H7 (cell line): Measurements from ENCODE around the gene KLK6. TPM values are rescaled to one million over a fixed set of nuclear protein-coding genes. Genes with fewer than 3 reads are reported as not detected.

ENCODE experiments used
- DNase-seq: peaks from one replicate; pipeline ENCODE4 v3.0.0; 2012
- H3K27me3 ChIP-seq: 2 replicates; pipeline ENCODE4 v1.6.0; 2011; ENCODE audit warnings: mild to moderate bottlenecking, low read length; ENCODE audit not compliant: control insufficient read depth, insufficient read depth
- H3K36me3 ChIP-seq: replicated peaks from 2 replicates; pipeline ENCODE4 v1.5.1; 2011; ENCODE audit warnings: low read length; ENCODE audit not compliant: control insufficient read depth, insufficient read depth
- H3K4me3 ChIP-seq: 2 replicates; pipeline ENCODE4 v1.5.1; 2011; ENCODE audit warnings: low read depth, mild to moderate bottlenecking, control low read depth, low read length, moderate library complexity; ENCODE audit not compliant: insufficient read depth
- total RNA-seq: library from RNA; depleted of rRNA; stranded (reverse); fragments of >200 nt; shearing (Covaris generic); gene quantifications from 2 replicates; pipeline ENCODE4 v1.2.3, GENCODE V29; 2014

KLK6 gene
- total RNA-seq, 1 experiment from 2014 or later = 0.38 TPM

DNA sequence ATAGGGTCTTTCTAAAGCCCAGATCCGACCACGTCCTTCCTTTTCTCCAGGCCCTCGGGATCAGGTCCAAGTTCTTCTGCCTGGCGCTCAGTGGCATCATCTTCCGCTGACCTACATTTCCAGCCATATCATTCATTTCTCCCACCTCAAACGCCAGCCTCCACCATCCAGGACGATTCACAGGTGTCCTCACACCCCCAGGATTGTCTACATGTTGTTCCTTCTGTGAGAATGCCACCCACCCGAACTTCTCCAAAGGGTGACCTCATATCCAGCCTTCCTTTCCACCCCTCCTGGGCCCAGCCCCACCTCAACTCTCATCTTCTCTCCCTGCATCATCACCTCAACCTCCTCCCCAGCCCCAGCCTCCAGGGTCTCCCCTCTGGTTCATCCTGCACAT, 11.8 kb downstream of the KLK6 start:
- DNase-seq = no peak
- Histone ChIP-seq H3K4me3 (no peak overlapping the region), H3K36me3 (no peaks in the 10 kb centered on the region), H3K27me3 (no peaks in the 10 kb centered on the region; the same call in 1 of the 2 replicates)

- H3K27me3 ChIP-seq = no peaks in the 10 kb centered on the region; the same call in 1 of the 2 replicates
- peak; percentile 75 for DNase-seq
- no peak within 1 kb of the TSS for H3K4me3 ChIP-seq
- no peaks in the 10 kb centered on the region for H3K36me3 ChIP-seq
Measured at GRCh38 chr19:50952910-50953309, 16.5 kb downstream of the KLK6 start, which contains the start of gene KLK5. KLK5 (minus strand) TSS chr19:50953038; CDS start chr19:50952657, 381 bp downstream.

GRCh38 chr19:50949861-50950260, 19.5 kb downstream of the KLK6 start:
- no peaks in the 10 kb centered on the region; the same call in 1 of the 2 replicates for H3K27me3 ChIP-seq
- peak; percentile 64 for DNase-seq
- no peak overlapping the region; the same call in 1 of the 2 replicates for H3K4me3 ChIP-seq
- no peaks in the 10 kb centered on the region for H3K36me3 ChIP-seq

- Histone ChIP-seq H3K36me3 (no peaks in the 10 kb centered on the region), H3K27me3 (no peaks in the 10 kb centered on the region; the same call in 1 of the 2 replicates), H3K4me3 (no peak overlapping the region)
- DNase-seq = no peak
Measured at GRCh38 chr19:50947123-50947522, 22.3 kb downstream of the KLK6 start.

DNA sequence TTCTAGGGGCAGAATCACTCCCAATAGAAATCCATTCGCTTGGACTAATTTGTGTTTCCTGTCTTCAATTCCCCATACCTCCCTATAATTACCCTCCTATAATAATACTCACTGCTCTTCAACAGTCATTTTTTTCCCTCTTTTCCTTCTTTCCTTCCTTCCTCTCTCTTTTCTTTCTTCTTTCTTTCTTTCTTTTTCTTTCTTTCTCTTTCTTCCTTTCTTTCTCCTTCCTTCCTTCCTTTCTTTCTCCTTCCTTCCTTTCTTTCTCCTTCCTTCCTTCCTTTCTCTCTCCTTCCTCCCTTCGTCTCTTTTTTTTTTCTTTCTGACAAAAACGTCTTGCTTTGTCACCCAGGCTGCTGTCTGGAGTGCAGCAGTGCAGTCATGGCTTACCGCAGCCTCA, 24.6 kb downstream of the KLK6 start:
- no peaks in the 10 kb centered on the region; the same call in 1 of the 2 replicates for H3K27me3 ChIP-seq
- no peak overlapping the region for H3K4me3 ChIP-seq
- no peak for DNase-seq
- H3K36me3 ChIP-seq = no peaks in the 10 kb centered on the region

- Histone ChIP-seq H3K4me3 (no peak overlapping the region), H3K36me3 (no peaks in the 10 kb centered on the region), H3K27me3 (no peaks in the 10 kb centered on the region)
- no peak for DNase-seq
Measured at GRCh38 chr19:50943074-50943828, 26.1 kb downstream of the KLK6 start.

- H3K27me3 ChIP-seq = no peaks in the 10 kb centered on the region; the same call in 1 of the 2 replicates
- H3K36me3 ChIP-seq = no peaks in the 10 kb centered on the region
- no peak overlapping the region for H3K4me3 ChIP-seq
- DNase-seq = no peak
Measured at GRCh38 chr19:50939596-50939995, 29.8 kb downstream of the KLK6 start.

DNA sequence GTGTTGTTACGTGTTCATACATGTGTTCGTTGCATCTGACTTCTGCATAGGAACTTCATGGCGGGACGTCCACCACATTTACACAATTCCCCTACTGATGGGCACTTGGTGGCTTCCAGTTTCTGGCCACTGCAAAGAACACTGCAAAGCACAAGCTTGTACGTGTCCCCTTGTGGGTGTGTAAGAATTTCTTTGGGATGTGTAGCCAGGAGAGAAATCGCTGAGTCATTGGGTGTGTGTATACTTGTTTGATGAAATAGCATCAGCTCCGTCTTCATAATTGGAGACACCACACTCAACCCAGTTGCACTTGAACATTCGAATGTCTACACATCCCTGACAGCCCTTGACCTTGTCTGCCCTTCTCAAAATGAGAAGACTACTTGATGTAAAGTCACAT, 35.8 kb downstream of the KLK6 start:
- Histone ChIP-seq H3K27me3 (no peaks in the 10 kb centered on the region; the same call in 1 of the 2 replicates), H3K36me3 (no peaks in the 10 kb centered on the region), H3K4me3 (no peak overlapping the region)
- no peak for DNase-seq

- no peak for DNase-seq
- no peaks in the 10 kb centered on the region for H3K36me3 ChIP-seq
- no peaks in the 10 kb centered on the region; the same call in 1 of the 2 replicates for H3K27me3 ChIP-seq
- H3K4me3 ChIP-seq = no peak overlapping the region
Measured at GRCh38 chr19:50932690-50933083, 36.7 kb downstream of the KLK6 start.

- Histone ChIP-seq H3K27me3 (no peaks in the 10 kb centered on the region; the same call in 1 of the 2 replicates), H3K4me3 (no peak overlapping the region), H3K36me3 (no peaks in the 10 kb centered on the region)
- no peak for DNase-seq
Measured at GRCh38 chr19:50932018-50932689, 37.2 kb downstream of the KLK6 start.

GRCh38 chr19:50931023-50931422, 38.4 kb downstream of the KLK6 start:
- no peak for DNase-seq
- no peaks in the 10 kb centered on the region for H3K36me3 ChIP-seq
- H3K27me3 ChIP-seq = no peaks in the 10 kb centered on the region; the same call in 1 of the 2 replicates
- H3K4me3 ChIP-seq = no peak overlapping the region

DNA sequence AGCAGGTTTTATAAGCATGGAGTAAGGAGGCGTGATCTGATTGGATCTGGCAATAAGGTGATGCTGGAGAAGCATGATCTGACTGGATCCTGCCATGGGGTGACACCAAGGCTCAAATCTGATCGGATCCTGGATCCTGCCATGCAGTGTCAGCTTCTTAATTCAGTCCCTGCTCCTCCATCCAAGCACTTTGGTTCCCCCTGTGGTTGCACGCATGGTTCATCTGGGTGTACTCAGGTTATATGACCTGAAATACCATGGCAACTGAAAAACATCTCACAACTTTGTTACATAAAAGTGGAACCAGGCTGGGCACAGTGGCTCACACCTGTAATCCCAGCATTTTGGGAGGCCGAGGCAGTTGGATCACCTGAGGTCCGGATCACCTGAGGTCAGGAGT, 40.6 kb downstream of the KLK6 start:
- Histone ChIP-seq H3K4me3 (no peak overlapping the region), H3K36me3 (no peaks in the 10 kb centered on the region), H3K27me3 (no peaks in the 10 kb centered on the region; the same call in 1 of the 2 replicates)
- no peak for DNase-seq

DNA sequence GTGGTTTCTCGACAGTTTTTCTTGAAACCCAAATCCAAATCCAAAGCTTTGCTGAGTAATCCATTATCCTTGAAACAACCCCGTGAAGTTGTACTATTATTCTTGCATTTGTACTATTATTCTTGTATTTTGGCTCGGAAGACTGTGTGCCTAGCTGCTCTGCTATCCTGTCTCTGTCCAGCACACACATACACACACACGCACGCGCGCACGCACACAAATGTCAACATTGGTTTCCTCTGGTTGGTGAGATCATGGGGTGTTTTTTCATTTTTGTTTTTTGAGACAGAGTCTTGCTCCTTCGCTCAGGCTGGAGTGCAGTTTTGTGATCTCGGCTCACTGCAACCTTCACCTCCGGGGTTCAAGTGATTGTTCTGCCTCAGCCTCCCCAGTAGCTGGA, 43.2 kb downstream of the KLK6 start:
- Histone ChIP-seq H3K4me3 (no peak overlapping the region), H3K36me3 (no peaks in the 10 kb centered on the region), H3K27me3 (no peaks in the 10 kb centered on the region)
- DNase-seq = no peak

GRCh38 chr19:50925734-50926133, 43.7 kb downstream of the KLK6 start:
- no peaks in the 10 kb centered on the region for H3K36me3 ChIP-seq
- no peak for DNase-seq
- no peak overlapping the region for H3K4me3 ChIP-seq
- H3K27me3 ChIP-seq = no peaks in the 10 kb centered on the region

GRCh38 chr19:50924586-50924985, 44.8 kb downstream of the KLK6 start:
- no peak for DNase-seq
- Histone ChIP-seq H3K36me3 (no peaks in the 10 kb centered on the region), H3K27me3 (no peaks in the 10 kb centered on the region; the same call in 1 of the 2 replicates), H3K4me3 (no peak overlapping the region)
